ENCODE results near the gene ARRB1.
"Not testable (repeated sequence)": the region's sequence is repeated elsewhere in the genome, so short reads cannot be mapped to it uniquely, and the experiment has no call there.

Gene ARRB1

GRCh38 chr11:75371949-75372876 lies 20.8 kb upstream of the ARRB1 start:
- no peak for DNase-seq

GRCh38 chr11:75369560-75370255 lies 18.2 kb upstream of the ARRB1 start:
- DNase-seq, result peak; percentile 81 to 88

- DNase-seq, result not testable (repeated sequence)
Measured at GRCh38 chr11:75366826-75367225, 15.4 kb upstream of the ARRB1 start.

GRCh38 chr11:75365711-75366181 lies 14.3 kb upstream of the ARRB1 start:
- DNase-seq, result peak; percentile 72 to 86

GRCh38 chr11:75362285-75362684 lies 10.8 kb upstream of the ARRB1 start:
- not testable (repeated sequence) for DNase-seq

GRCh38 chr11:75356613-75357012 lies 5.2 kb upstream of the ARRB1 start:
- no peak for DNase-seq

GRCh38 chr11:75355051-75355450 lies 3.6 kb upstream of the ARRB1 start:
- DNase-seq, result no peak

- no peak for DNase-seq
Measured at GRCh38 chr11:75352588-75353206, 1.2 kb upstream of the ARRB1 start.

- DNase-seq, result peak; percentile 90 to 93
Measured at GRCh38 chr11:75351791-75352587, 528 bp upstream of the ARRB1 start.

GRCh38 chr11:75350743-75351540 lies 519 bp downstream of the ARRB1 start:
- DNase-seq, result peak; percentile 56 to 73

- DNase-seq, result no peak
Measured at GRCh38 chr11:75350122-75350742, 1.2 kb downstream of the ARRB1 start.

GRCh38 chr11:75349521-75350116 lies 1.8 kb downstream of the ARRB1 start:
- peak; percentile 89 to 90 for DNase-seq

GRCh38 chr11:75347781-75348566 lies 3.5 kb downstream of the ARRB1 start:
- no peak for DNase-seq

- DNase-seq, result peak; percentile 76 to 81
Measured at GRCh38 chr11:75346912-75347647, 4.4 kb downstream of the ARRB1 start.

GRCh38 chr11:75346296-75346695 lies 5.2 kb downstream of the ARRB1 start:
- no peak for DNase-seq

- DNase-seq, result peak in 1 of 2 donors; percentile 47
Measured at GRCh38 chr11:75345455-75346160, 5.9 kb downstream of the ARRB1 start.

GRCh38 chr11:75344761-75345454 lies 6.6 kb downstream of the ARRB1 start:
- no peak for DNase-seq

- no peak for DNase-seq
Measured at GRCh38 chr11:75344186-75344585, 7.3 kb downstream of the ARRB1 start.
